Activated CD8-positive, alpha-beta memory T cell treated with anti-CD3 and anti-CD28 coated beads, Interleukin-2, amount 50 U/mL, for 1 hour (primary cell): ENCODE measurements around the gene CDH23.

ENCODE experiments used
- DNase-seq: peaks from one replicate; pipeline ENCODE4 v3.0.0-alpha.2; 2020; ENCODE audit errors: extremely low read depth

The CDH23 gene

GRCh38 chr10:71564194-71564820, 167.6 kb downstream of the CDH23 start:
- no peak for DNase-seq

GRCh38 chr10:71565284-71566000, 168.7 kb downstream of the CDH23 start:
- DNase-seq: no peak

GRCh38 chr10:71567006-71567405, 170.3 kb downstream of the CDH23 start:
- DNase-seq: no peak

- no peak for DNase-seq
Measured at GRCh38 chr10:71568896-71569492, 172.3 kb downstream of the CDH23 start.

- peak; percentile 30 for DNase-seq
Measured at GRCh38 chr10:71569775-71570588, 173.3 kb downstream of the CDH23 start.

- DNase-seq: no peak
Measured at GRCh38 chr10:71571460-71572175, 174.9 kb downstream of the CDH23 start.

- no peak for DNase-seq
Measured at GRCh38 chr10:71572962-71573361, 176.2 kb downstream of the CDH23 start.

GRCh38 chr10:71573562-71574518, 177.1 kb downstream of the CDH23 start:
- DNase-seq: no peak

GRCh38 chr10:71575451-71575850, 178.7 kb downstream of the CDH23 start:
- no peak for DNase-seq

GRCh38 chr10:71575934-71576801, 179.4 kb downstream of the CDH23 start:
- DNase-seq: no peak

- no peak for DNase-seq
Measured at GRCh38 chr10:71576842-71577241, 180.1 kb downstream of the CDH23 start.

GRCh38 chr10:71577345-71577744, 180.6 kb downstream of the CDH23 start:
- DNase-seq: no peak

GRCh38 chr10:71578069-71578468, 181.3 kb downstream of the CDH23 start:
- no peak for DNase-seq

- DNase-seq: no peak
Measured at GRCh38 chr10:71579668-71580067, 182.9 kb downstream of the CDH23 start.

- DNase-seq: no peak
Measured at GRCh38 chr10:71580415-71580814, 183.7 kb downstream of the CDH23 start.

GRCh38 chr10:71580926-71581325, 184.2 kb downstream of the CDH23 start:
- no peak for DNase-seq

- no peak for DNase-seq
Measured at GRCh38 chr10:71581376-71581775, 184.7 kb downstream of the CDH23 start.

- no peak for DNase-seq
Measured at GRCh38 chr10:71582019-71582418, 185.3 kb downstream of the CDH23 start.
